Activated B cell treated with CpG ODN at 0.5 μM for 24 hours (primary cell): ENCODE data around the gene NINJ2. TPM values are rescaled to one million over a fixed set of nuclear protein-coding genes. Genes with fewer than 3 reads are reported as not detected.

Source experiments
- ATAC-seq: fragments of 200-7000 bp; cut with Tn5 transposase; one replicate; pipeline ENCODE4 v1.10.0; 2021; ENCODE audit warnings: low read depth, mild to moderate bottlenecking, moderate library complexity
- CTCF ChIA-PET: fragments of 350-600 bp; sonication (Branson Sonifier 250); formaldehyde crosslinking; loops from one replicate; lab custom pipeline; 2021; ENCODE audit warnings: antibody characterized with exemption; lab: Charles Lee
- POLR2A ChIA-PET: fragments of 350-600 bp; sonication (Branson Sonifier 250); formaldehyde crosslinking; loops from one replicate; lab custom pipeline; 2021; ENCODE audit warnings: antibody characterized with exemption; lab: Charles Lee
- DNase-seq: peaks from one replicate; pipeline ENCODE4 v3.0.0; 2022
- H3K27ac Mint-ChIP-seq: one replicate; pipeline ENCODE4 v1.8.0; 2020; ENCODE audit warnings: mixed read lengths
- H3K27me3 Mint-ChIP-seq: one replicate; pipeline ENCODE4 v1.8.0; 2021; ENCODE audit warnings: mixed read lengths
- H3K36me3 Mint-ChIP-seq: one replicate; pipeline ENCODE4 v1.8.0; 2021; ENCODE audit warnings: low read depth, mixed read lengths
- H3K4me1 Mint-ChIP-seq: one replicate; pipeline ENCODE4 v1.8.0; 2021; ENCODE audit warnings: mixed read lengths
- H3K4me3 Mint-ChIP-seq: one replicate; pipeline ENCODE4 v1.8.0; 2020; ENCODE audit warnings: mild to moderate bottlenecking, mixed read lengths
- H3K9me3 Mint-ChIP-seq: one replicate; pipeline ENCODE4 v1.8.0; 2020; ENCODE audit warnings: mixed read lengths
- intact Hi-C: fragments of 100-400 bp; cut with micrococcal nuclease; formaldehyde crosslinking; loops from one replicate; pipeline ENCODE4 v1.15.1; 2024
- total RNA-seq: library from RNA; stranded (reverse); gene quantifications from 2 replicates; pipeline ENCODE4 v1.2.3, GENCODE V29; 2022
- TF ChIP-seq, protein P1 (sequence below): fragments of 200-600 bp; IDR thresholded peaks from one replicate; pipeline ENCODE4 v1.8.0; 2022; ENCODE audit warnings: antibody characterized with exemption, mild to moderate bottlenecking

The NINJ2 gene
- total RNA-seq, 1 donor from 2014 or later, result 3.6 TPM

DNA sequence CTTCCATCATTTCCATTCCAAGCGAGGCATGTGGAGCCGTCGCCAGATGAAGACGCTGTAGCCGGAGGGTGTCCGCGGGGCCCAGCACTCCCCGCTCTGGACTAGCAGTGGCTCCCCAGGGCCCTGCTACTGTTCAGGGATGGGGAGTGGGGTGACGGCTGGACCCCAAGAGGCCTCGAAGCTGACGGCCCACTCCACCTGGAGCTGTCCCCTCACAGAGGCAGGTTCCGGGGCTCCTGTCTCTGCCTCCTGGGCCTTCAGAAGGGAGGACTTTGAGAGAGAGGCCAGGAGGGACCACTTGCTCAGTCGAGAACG, 101.9 kb downstream of the NINJ2 start:
- Mint-ChIP-seq H3K4me1 (peaks cover 26% of the 10 kb centered on the region), H3K27me3 (peaks cover 8% of the 10 kb centered on the region), H3K9me3 (no peaks in the 10 kb centered on the region), H3K36me3 (no peaks in the 10 kb centered on the region), H3K4me3 (no peak overlapping the region), H3K27ac (no peak overlapping the region)
- ATAC-seq (no peak), DNase-seq (no peak)
- ChIA-PET POLR2A (no interaction called here), CTCF (no interaction called here)
- TF ChIP-seq, protein P1, sequence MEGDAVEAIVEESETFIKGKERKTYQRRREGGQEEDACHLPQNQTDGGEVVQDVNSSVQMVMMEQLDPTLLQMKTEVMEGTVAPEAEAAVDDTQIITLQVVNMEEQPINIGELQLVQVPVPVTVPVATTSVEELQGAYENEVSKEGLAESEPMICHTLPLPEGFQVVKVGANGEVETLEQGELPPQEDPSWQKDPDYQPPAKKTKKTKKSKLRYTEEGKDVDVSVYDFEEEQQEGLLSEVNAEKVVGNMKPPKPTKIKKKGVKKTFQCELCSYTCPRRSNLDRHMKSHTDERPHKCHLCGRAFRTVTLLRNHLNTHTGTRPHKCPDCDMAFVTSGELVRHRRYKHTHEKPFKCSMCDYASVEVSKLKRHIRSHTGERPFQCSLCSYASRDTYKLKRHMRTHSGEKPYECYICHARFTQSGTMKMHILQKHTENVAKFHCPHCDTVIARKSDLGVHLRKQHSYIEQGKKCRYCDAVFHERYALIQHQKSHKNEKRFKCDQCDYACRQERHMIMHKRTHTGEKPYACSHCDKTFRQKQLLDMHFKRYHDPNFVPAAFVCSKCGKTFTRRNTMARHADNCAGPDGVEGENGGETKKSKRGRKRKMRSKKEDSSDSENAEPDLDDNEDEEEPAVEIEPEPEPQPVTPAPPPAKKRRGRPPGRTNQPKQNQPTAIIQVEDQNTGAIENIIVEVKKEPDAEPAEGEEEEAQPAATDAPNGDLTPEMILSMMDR, result no peak
- intact Hi-C loops, result no loop called here

DNA sequence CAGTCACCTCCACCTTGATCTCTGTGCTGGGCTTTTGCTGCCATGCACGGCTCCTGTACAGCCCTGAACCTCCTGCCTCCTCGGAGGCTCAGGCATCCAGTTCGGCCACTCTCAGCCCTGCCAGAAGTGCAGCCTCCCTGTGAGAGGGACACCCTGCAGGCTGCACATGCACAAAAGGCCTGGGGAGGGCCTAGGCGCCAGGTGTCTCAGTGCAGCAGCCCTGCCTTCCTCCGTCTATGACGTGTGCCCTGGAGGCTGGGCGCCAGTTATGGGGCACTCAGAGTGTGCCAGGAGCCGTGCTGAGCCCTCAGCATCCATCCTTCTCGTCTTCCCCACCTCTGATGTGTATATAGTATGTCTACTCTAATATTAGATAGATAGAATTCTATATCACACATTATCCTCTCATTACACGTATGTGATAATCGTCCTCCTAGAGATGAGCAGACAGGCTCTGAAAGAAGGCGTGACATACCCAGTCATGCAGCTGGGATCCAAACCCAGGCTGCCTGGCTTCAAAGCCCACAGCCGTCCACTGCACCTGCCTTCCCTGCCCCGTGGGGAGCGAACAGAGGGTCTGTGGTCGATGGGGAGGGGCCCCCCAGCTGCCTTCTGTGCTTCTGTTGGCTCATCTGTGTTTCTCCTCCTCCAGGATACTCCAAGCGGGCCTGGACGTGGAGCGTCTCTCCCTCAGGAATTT, 102.4 kb downstream of the NINJ2 start:
- Mint-ChIP-seq H3K4me3 (no peak overlapping the region), H3K36me3 (no peaks in the 10 kb centered on the region), H3K27me3 (peaks cover 8% of the 10 kb centered on the region), H3K9me3 (no peaks in the 10 kb centered on the region), H3K27ac (no peak overlapping the region), H3K4me1 (peaks cover 26% of the 10 kb centered on the region)
- CTCF ChIA-PET, result no interaction called here
- no peak for DNase-seq
- TF ChIP-seq, protein P1, result no peak
- POLR2A ChIA-PET, result no interaction called here
- intact Hi-C loops, result no loop called here
- ATAC-seq, result no peak

DNA sequence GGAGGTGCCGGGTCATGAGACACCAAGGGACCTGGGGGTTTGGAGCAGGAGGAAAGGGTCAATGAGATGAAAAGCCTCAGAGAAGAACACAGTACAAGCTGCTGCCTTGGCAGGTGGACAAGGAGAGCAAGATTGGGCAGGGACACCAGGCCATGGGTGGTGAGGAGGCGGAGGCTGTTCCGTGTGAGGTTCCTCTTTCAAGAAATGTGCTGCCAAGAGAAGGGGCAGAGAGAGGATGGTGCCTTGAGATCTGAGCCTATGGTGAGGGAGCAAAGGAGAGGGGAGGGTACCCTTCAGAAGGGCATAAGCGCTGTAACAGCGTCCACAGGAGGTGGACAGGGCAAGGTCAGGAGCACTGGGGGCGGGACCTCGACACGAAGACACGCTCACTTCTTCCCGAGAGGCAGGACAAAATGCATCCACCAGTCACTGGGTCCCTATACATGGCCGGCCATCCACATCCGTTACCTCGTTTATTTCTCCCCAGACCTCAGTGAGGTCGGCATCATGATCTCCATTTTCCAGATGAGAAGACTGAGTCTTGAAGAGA, 103.3 kb downstream of the NINJ2 start:
- no peak for DNase-seq
- intact Hi-C loops, result no loop called here
- H3K9me3 Mint-ChIP-seq, result no peaks in the 10 kb centered on the region
- H3K27me3 Mint-ChIP-seq, result peaks cover 8% of the 10 kb centered on the region
- no peak overlapping the region for H3K4me3 Mint-ChIP-seq
- ChIA-PET POLR2A (no interaction called here), CTCF (no interaction called here)
- no peak for ATAC-seq
- H3K4me1 Mint-ChIP-seq, result peaks cover 26% of the 10 kb centered on the region
- no peak overlapping the region for H3K27ac Mint-ChIP-seq
- TF ChIP-seq, protein P1, result no peak
- no peaks in the 10 kb centered on the region for H3K36me3 Mint-ChIP-seq

DNA sequence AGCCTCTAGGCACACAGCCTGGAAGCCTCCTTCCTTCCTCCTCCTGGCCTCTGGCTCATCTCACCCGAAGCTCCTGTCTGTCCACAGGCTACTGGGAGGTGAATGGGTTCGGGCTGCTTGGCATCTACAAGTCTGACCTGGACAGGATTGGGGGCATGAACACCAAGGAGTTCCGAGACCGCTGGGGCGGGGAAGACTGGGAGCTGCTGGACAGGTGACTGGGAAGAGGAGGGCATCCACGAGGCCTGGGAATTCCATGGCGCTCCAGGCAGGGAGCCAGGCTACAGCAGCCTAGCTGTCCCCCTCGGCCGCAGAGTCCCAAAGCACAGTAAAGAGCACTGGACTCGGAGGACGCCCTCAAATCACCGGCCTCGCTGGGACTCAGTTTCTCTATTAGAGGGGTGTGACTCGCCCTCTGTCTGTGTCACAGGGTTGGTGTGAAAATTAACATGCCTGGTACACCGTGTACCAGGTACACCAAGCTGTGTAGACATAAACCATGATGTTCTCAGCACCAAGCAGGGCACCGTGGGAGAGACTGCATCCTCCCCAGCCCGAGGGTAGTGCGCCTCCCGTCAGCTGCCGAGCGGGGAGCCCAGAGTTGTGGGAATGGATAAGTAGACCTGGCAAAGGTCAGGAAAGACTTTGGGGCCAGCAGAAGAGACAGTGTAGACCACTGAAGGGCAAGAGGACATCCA, 103.9 kb downstream of the NINJ2 start:
- no peak for ATAC-seq
- peaks cover 24% of the 10 kb centered on the region for H3K4me1 Mint-ChIP-seq
- H3K36me3 Mint-ChIP-seq, result no peaks in the 10 kb centered on the region
- no peaks in the 10 kb centered on the region for H3K9me3 Mint-ChIP-seq
- peaks cover 8% of the 10 kb centered on the region for H3K27me3 Mint-ChIP-seq
- H3K4me3 Mint-ChIP-seq, result no peak overlapping the region
- TF ChIP-seq, protein P1, result no peak
- ChIA-PET CTCF (no interaction called here), POLR2A (no interaction called here)
- DNase-seq, result no peak
- intact Hi-C loops, result no loop called here
- H3K27ac Mint-ChIP-seq, result no peak overlapping the region

DNA sequence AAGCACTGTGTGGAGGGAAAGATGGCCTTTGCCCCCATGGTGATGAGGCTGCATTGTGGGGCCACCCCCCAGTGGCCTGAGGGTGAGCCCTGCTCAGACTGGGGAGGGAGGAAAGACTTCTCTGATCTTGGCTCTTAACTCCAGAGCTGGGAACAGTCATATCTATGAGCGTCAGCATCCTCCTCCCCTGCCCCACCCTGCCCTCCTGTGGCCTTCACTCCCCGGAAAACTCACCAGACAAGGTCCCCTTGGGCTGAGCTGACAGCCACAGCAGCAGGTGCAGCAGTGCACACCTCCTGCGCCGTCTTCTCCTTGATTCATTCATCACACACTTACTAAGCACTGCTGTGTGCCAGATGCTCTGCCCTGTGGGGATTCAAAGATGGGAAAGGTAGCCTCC, 104.7 kb downstream of the NINJ2 start:
- no peak overlapping the region for H3K27ac Mint-ChIP-seq
- CTCF ChIA-PET, result no interaction called here
- peaks cover 18% of the 10 kb centered on the region for H3K4me1 Mint-ChIP-seq

More for the DNA sequence above, 104.7 kb downstream of the NINJ2 start:
- TF ChIP-seq, protein P1, result no peak
- Mint-ChIP-seq H3K36me3 (no peaks in the 10 kb centered on the region), H3K4me3 (no peak overlapping the region), H3K27me3 (peaks cover 9% of the 10 kb centered on the region), H3K9me3 (no peaks in the 10 kb centered on the region)
- intact Hi-C loops, result no loop called here
- POLR2A ChIA-PET, result no interaction called here
- ATAC-seq, result no peak
- no peak for DNase-seq
